IPS-15b (cell line): ENCODE measurements around the gene DCDC2.
"Not testable (repeated sequence)": the region's sequence is repeated elsewhere in the genome, so short reads cannot be mapped to it uniquely, and the experiment has no call there.

Experiments
- H3K27me3 ChIP-seq: one replicate; pipeline ENCODE4 v1.6.1; 2013; ENCODE audit warnings: low read length; ENCODE audit not compliant: control insufficient read depth, insufficient read depth
- H3K36me3 ChIP-seq: one replicate; pipeline ENCODE4 v1.6.1; 2013; ENCODE audit warnings: low read length; ENCODE audit not compliant: control insufficient read depth, insufficient read depth
- H3K4me1 ChIP-seq: one replicate; pipeline ENCODE4 v1.6.1; 2013; ENCODE audit warnings: mild to moderate bottlenecking, low read length; ENCODE audit not compliant: control insufficient read depth, insufficient read depth
- H3K4me3 ChIP-seq: one replicate; pipeline ENCODE4 v1.5.1; 2013; ENCODE audit warnings: low read depth, low read length
- H3K9ac ChIP-seq: one replicate; pipeline ENCODE4 v1.6.1; 2013; ENCODE audit warnings: low read depth, mild to moderate bottlenecking, low read length
- H3K9me3 ChIP-seq: one replicate; pipeline ENCODE4 v1.6.1; 2013; ENCODE audit warnings: mild to moderate bottlenecking, low read length; ENCODE audit not compliant: control insufficient read depth, insufficient read depth

Gene DCDC2

DNA sequence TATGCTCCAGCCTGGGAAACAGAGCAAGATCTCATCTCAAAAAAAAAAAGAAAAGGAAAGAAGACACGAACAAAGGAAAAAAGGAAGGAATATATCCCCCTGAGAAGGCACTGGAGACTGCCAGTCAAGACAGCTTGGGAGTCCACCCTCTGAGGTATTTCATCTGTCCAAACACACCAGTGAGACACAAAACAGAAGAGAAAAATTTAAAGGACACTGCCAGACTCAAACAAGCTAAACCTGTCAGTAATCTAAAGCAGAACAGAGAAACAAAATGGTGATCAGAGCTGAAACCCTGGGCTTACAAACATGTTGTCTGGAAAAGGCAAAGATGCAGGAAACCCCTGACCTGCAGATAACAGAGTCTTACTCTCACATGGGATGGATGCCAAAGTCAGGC is 114.9 kb downstream of the DCDC2 start:
- Histone ChIP-seq H3K4me1 (no peaks in the 10 kb centered on the region), H3K27me3 (no peaks in the 10 kb centered on the region), H3K9ac (no peak overlapping the region), H3K4me3 (no peak overlapping the region), H3K9me3 (no peaks in the 10 kb centered on the region), H3K36me3 (no peaks in the 10 kb centered on the region)

DNA sequence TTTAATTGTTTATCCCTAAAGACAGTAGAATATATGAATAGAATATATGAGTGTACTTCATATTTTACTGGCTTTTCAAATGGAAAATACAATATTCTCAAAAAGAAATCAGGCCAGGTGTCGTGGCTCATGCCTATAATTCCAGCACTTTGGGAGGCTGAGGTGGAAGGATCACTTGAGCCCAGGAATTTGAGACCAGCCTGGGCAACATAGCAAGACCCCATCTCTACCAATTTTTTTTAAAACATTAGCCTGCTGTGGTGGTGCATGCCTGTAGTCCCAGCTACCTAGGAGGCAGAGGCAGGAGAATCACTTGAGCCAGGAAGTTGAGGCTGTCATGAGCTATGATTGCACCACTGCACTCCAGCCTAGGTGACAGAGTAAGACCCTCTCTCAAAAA is 116.1 kb downstream of the DCDC2 start:
- H3K9ac ChIP-seq, H3K4me3 ChIP-seq, H3K4me1 ChIP-seq, H3K36me3 ChIP-seq, H3K9me3 ChIP-seq, H3K27me3 ChIP-seq: not testable (repeated sequence)

DNA sequence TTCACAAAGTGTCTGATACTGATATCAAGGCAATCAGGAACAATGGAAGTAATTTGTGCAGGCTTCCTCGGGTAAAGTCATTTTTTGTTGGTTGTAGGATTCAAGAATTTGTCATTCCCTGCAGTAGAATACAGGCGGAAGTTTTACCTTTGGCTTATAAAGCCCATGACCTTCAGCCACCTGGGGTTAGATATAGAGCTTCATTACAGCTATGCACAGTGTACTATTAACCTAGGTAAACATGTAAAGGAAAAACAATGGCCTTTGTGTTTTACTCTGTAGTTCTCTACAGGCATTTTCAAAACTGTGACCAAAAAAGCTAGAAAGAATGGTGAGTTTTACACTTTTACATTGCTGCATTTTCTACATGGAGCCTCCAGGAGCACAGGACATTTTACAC is 116.9 kb downstream of the DCDC2 start:
- Histone ChIP-seq H3K4me3 (no peak overlapping the region), H3K36me3 (no peaks in the 10 kb centered on the region), H3K27me3 (no peaks in the 10 kb centered on the region), H3K9ac (no peak overlapping the region), H3K4me1 (no peaks in the 10 kb centered on the region), H3K9me3 (no peaks in the 10 kb centered on the region)

DNA sequence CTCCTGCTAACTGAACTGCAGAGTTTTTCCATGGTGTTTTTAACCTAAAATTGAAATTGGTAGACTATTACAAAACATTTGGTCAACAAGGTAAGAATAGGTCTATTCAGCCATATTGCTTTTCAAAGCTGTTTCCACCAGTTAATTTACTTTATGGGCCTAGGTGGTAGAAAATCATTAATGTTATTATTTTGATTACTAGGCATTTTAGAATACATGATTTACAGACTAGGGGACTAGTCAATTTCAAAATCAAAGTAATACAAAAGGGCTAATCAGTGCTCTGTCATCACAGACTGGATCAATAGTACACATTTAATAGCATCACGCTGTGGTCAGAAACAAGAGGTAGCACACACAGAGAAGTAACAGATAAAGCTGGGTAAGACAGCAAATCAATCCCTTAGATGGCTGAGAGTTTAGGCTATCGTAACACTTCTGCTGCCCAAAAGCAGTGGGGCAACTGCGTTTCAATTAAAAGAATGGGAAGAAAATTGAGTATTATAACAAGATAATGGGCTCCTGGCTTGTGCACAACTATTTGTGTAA is 117.4 kb downstream of the DCDC2 start:
- no peak overlapping the region for H3K9ac ChIP-seq
- no peaks in the 10 kb centered on the region for H3K36me3 ChIP-seq
- H3K4me1 ChIP-seq = no peaks in the 10 kb centered on the region
- H3K27me3 ChIP-seq = no peaks in the 10 kb centered on the region
- no peaks in the 10 kb centered on the region for H3K9me3 ChIP-seq
- no peak overlapping the region for H3K4me3 ChIP-seq

DNA sequence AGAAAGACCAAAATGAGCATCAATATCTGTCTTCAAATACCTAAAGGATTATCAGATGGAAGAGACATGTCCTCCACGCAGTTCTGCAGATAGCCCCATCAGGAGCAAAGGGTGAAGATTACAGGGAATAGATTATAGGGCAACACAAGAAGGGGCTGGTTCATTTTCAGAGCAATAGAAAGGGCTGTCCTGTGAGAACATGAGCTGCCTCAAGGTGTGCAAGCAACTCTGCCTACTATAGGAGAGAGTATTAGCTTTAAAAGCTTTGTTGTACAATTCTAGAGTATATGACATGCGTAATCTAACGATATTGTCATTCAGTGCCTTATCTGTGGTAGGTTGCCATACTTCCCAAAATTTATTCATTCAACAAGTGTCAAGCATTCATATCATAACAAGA is 119.2 kb downstream of the DCDC2 start:
- Histone ChIP-seq H3K27me3 (no peaks in the 10 kb centered on the region), H3K36me3 (no peaks in the 10 kb centered on the region), H3K4me1 (no peaks in the 10 kb centered on the region), H3K9me3 (no peaks in the 10 kb centered on the region), H3K4me3 (no peak overlapping the region), H3K9ac (no peak overlapping the region)

DNA sequence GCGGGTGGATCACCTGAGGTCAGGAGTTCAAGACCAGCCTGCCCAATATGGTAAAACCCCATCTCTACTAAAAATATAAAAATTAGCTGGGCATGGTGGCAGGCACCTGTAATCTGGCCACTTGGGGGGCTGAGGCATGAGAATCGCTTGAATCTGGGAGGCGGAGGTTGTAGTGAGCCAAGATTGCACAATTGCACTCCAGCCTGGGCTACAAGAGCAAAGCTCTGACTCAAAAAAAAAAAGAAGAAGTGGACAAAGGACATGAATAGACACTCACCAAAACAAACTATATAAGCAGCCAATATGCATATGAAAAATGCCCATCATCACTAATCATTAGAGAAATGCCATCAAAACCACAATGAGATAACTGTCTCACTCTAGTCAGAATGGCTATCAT is 121.1 kb downstream of the DCDC2 start:
- H3K4me1 ChIP-seq, H3K4me3 ChIP-seq, H3K27me3 ChIP-seq, H3K9ac ChIP-seq, H3K9me3 ChIP-seq, H3K36me3 ChIP-seq: not testable (repeated sequence)

DNA sequence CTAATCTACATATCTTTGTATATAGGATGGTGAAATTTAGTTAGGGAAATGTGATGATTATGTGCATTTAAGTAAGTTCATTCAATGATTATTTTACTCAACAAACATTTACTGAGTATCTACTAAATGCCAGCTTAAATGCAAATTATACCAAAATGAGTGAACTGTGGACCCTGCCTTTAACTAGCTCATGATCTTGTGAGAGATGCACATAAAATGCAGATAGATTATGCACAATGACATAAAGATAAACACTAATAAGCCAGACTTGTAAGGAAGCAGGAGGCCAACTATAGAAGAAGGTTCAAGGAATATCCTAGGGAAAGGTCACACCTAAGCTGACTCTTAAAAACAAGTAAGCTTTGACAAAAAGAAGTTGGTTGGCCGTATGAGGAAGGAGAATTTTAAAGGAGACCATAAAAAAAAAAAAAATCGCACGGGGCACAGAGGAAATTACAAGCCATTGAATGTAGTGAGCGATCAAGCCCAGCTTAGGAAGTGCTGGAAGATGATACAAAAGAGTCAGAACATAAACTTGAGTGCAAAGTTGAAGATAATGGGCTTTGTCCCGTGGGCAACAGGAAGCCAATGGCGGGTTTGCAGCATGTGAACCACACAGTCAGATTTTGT is 123.9 kb downstream of the DCDC2 start:
- Histone ChIP-seq H3K4me1 (no peaks in the 10 kb centered on the region), H3K4me3 (no peak overlapping the region), H3K9ac (no peak overlapping the region), H3K27me3 (no peaks in the 10 kb centered on the region), H3K36me3 (no peaks in the 10 kb centered on the region), H3K9me3 (no peaks in the 10 kb centered on the region)

DNA sequence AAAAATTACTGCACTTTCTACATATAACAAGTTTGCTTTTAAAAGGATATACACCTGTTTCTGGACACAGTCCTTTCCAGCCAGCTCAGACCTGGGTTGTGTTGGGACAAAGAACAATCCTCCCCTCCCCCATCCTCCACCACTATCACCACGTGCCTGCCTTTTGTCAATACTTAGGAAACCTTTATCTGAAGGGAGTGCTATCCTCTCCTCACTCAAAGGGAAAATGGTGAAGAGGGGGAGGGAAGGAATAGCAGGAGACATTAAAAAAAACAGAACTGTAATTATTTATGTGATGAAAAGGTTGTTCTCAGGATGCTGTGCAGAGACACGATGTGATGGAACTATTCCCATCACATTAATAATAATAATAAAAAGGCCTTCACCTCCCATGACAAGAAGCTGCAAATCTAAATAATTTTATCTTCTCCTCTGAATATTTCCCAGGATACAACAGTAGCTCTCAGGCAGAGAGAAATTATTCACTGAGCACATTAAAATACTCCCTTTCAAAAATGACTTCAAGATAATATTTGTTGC is 126.4 kb downstream of the DCDC2 start:
- H3K36me3 ChIP-seq = no peaks in the 10 kb centered on the region
- H3K4me3 ChIP-seq = no peak overlapping the region
- H3K9ac ChIP-seq = no peak overlapping the region
- no peaks in the 10 kb centered on the region for H3K9me3 ChIP-seq
- peaks cover 10% of the 10 kb centered on the region for H3K4me1 ChIP-seq
- no peaks in the 10 kb centered on the region for H3K27me3 ChIP-seq

DNA sequence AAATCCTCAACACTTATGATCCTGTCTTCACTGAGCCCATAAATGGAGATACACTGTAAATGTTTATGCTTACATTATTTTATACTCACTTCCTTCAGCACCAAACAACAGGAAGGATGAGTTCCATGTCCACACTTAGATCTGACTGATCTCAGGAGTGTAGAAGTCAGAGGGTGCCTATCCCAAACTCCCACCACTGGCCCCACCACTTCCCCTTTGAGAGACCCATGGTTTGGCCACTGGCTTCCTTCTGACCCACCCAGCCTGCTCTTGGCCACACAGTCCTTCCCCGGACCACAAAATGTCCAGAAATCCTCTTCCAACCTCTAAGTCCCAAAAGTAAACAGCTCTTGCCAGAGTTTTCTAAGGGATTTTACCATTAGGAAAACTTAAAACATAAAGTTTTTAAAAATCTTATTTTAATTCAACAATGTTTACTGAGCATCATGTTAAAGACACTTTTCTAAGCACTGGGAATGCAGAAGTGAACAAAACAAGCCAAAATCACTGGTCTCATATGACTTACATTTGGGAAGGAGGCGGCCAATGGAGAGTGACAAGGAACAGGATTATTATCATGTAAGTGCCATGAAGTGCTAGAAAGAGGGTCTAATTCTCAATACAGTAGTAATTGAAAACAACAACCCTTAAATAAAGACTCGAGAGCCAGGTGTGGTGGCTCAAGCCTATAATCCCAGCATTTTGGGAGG is 128.0 kb downstream of the DCDC2 start:
- H3K9me3 ChIP-seq = no peaks in the 10 kb centered on the region
- H3K9ac ChIP-seq = no peak overlapping the region
- peaks cover 10% of the 10 kb centered on the region for H3K4me1 ChIP-seq
- H3K36me3 ChIP-seq = no peaks in the 10 kb centered on the region
- H3K27me3 ChIP-seq = no peaks in the 10 kb centered on the region
- no peak overlapping the region for H3K4me3 ChIP-seq

DNA sequence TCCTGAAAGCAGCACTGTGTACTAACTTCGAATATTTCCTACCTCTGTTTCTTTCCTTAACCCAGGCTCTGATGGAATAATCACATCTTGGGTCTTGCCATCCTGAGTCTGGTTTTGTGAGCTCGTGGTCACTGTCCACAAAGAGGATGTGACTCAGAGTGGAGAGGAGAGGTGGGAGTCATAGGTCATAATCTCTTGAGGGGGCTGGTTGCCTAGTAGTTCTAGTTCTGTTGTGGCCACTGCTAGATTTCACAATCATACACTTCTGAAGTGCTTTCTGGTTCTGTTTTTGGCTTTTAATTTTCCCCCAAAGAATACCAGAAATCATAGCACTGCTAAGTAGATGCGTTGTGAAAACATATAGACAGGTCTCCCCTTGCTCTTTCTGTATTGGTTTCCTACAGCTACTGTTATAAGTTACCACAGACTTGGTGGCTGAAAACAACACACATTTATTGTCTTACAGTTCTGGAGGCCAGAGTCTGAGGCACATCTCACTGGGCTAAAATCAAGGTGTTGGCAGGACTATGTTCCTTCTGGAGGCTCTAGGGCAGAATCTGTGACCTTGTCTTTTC is 129.1 kb downstream of the DCDC2 start:
- no peaks in the 10 kb centered on the region for H3K9me3 ChIP-seq
- H3K9ac ChIP-seq = no peak overlapping the region
- H3K36me3 ChIP-seq = no peaks in the 10 kb centered on the region
- H3K4me3 ChIP-seq = no peak overlapping the region
- H3K27me3 ChIP-seq = no peaks in the 10 kb centered on the region
- H3K4me1 ChIP-seq = peaks cover 10% of the 10 kb centered on the region

DNA sequence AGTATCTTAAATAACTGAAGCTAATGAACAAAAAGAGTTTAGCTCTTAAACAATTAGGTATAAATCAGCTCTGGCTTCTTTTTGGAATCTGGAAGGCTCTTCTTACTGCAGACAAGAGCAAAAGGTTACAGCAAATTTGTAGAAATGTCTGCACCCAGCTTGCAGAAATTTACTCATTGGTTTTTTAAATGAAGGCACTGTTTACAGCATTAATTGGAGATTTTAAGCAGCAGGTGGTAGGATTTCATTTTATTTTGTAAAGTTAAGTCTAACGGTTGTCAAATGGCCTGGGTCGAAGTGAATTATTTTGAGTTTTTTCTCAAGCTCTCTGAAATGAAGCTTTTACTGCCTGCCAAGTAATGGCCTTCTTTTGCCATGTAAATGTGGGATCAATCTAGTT is 129.7 kb downstream of the DCDC2 start:
- no peaks in the 10 kb centered on the region for H3K27me3 ChIP-seq
- peaks cover 10% of the 10 kb centered on the region for H3K4me1 ChIP-seq
- H3K9me3 ChIP-seq = no peaks in the 10 kb centered on the region
- no peak overlapping the region for H3K9ac ChIP-seq
- no peak overlapping the region for H3K4me3 ChIP-seq
- no peaks in the 10 kb centered on the region for H3K36me3 ChIP-seq

DNA sequence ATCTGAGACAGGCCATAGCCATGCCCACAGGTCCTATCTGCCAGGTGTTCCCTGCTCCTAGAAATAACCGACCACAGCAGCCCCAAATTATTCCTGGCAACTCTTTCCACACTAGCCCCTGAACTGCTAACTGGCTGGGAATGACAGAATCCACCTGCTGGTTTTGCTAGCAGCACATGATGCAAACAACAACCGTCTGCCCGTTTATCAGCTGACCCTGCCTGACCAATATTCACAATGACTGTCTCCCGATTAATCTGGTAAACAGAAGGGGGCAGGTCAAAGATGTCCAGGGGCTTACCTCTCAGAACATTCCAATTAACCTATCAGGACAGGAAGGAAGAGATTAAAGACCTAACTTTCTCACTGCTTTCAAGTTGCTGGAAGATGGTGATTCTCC is 130.3 kb downstream of the DCDC2 start:
- Histone ChIP-seq H3K36me3 (no peaks in the 10 kb centered on the region), H3K27me3 (no peaks in the 10 kb centered on the region), H3K4me3 (no peak overlapping the region), H3K9ac (no peak overlapping the region), H3K9me3 (no peaks in the 10 kb centered on the region), H3K4me1 (peaks cover 10% of the 10 kb centered on the region)
